Measurements from ENCODE around the gene RPAP2. TPM values are rescaled to one million over a fixed set of nuclear protein-coding genes. Genes with fewer than 3 reads are reported as not detected.

The RPAP2 gene
- total RNA-seq, 4 donors from 2014 or later = 3.2 to 37.8 (median 11.7) TPM

- intact Hi-C loops (cut with DNase I; ENCODE audit: low total_unique reads) = no loop called here
- Histone ChIP-seq H3K4me1 (no peaks in the 10 kb centered on the region), H3K27me3 (no peaks in the 10 kb centered on the region), H3K9me3 (no peaks in the 10 kb centered on the region), H3K27ac (no peak overlapping the region), H3K4me3 (no peak overlapping the region), H3K36me3 (no peaks in the 10 kb centered on the region)
- DNase-seq = no peak
- TF ChIP-seq POLR2A (IDR thresholded peaks at IDR 0.05) = no peak
- no peak for TF ChIP-seq EP300 (IDR thresholded peaks at IDR 0.05; ENCODE audit: low read depth)
- TF ChIP-seq POLR2AphosphoS5 (IDR thresholded peaks at IDR 0.05) = no peak
- TF ChIP-seq CTCF (IDR thresholded peaks at IDR 0.05) = no peak
- in situ Hi-C loops (cut with MboI; ENCODE audit: low pct_ligation_motif_present in 1 of 4, low pct_unique_long_range_greater_than_20kb in 1 of 4, low sequenced_read_pairs in 3 of 4) = no loop called here
- 77 to 95% methylated on average over 2 of the region's 2 CpGs for WGBS, 2 donors (ENCODE audit: low coverage in 1 of 2)
Measured at GRCh38 chr1:92445865-92446264, 147.0 kb downstream of the RPAP2 start.

GRCh38 chr1:92446546-92446945 lies 147.7 kb downstream of the RPAP2 start:
- intact Hi-C loops (cut with DNase I; ENCODE audit: low total_unique reads) (no loop called here), in situ Hi-C loops (cut with MboI; ENCODE audit: low pct_ligation_motif_present in 1 of 4, low pct_unique_long_range_greater_than_20kb in 1 of 4, low sequenced_read_pairs in 3 of 4) (no loop called here)
- TF ChIP-seq POLR2A (IDR thresholded peaks at IDR 0.05) (no peak), CTCF (IDR thresholded peaks at IDR 0.05) (no peak), POLR2AphosphoS5 (IDR thresholded peaks at IDR 0.05) (no peak), EP300 (IDR thresholded peaks at IDR 0.05; ENCODE audit: low read depth) (no peak)
- WGBS, 2 donors (ENCODE audit: low coverage in 1 of 2) = 53 to 56% methylated on average over 2 of the region's 2 CpGs
- Histone ChIP-seq H3K27me3 (no peaks in the 10 kb centered on the region), H3K4me3 (no peak overlapping the region), H3K9me3 (no peaks in the 10 kb centered on the region), H3K4me1 (no peaks in the 10 kb centered on the region), H3K36me3 (no peaks in the 10 kb centered on the region), H3K27ac (no peak overlapping the region)
- no peak for DNase-seq

GRCh38 chr1:92447033-92447681 lies 148.3 kb downstream of the RPAP2 start:
- no peak for DNase-seq
- H3K27ac ChIP-seq = no peak overlapping the region
- no peaks in the 10 kb centered on the region for H3K36me3 ChIP-seq
- no peak overlapping the region for H3K4me3 ChIP-seq
- in situ Hi-C loops (cut with MboI; ENCODE audit: low pct_ligation_motif_present in 1 of 4, low pct_unique_long_range_greater_than_20kb in 1 of 4, low sequenced_read_pairs in 3 of 4) = no loop called here
- TF ChIP-seq POLR2AphosphoS5 (IDR thresholded peaks at IDR 0.05) = no peak
- no peak for TF ChIP-seq CTCF (IDR thresholded peaks at IDR 0.05)
- no peak for TF ChIP-seq POLR2A (IDR thresholded peaks at IDR 0.05)
- no peak for TF ChIP-seq EP300 (IDR thresholded peaks at IDR 0.05; ENCODE audit: low read depth)
- H3K4me1 ChIP-seq = no peaks in the 10 kb centered on the region
- WGBS, 2 donors (ENCODE audit: low coverage in 1 of 2) = 33 to 57% methylated on average over 1 to 3 of the region's 3 CpGs
- no peaks in the 10 kb centered on the region for H3K27me3 ChIP-seq
- intact Hi-C loops (cut with DNase I; ENCODE audit: low total_unique reads) = no loop called here
- H3K9me3 ChIP-seq = no peaks in the 10 kb centered on the region

GRCh38 chr1:92447976-92448375 lies 149.1 kb downstream of the RPAP2 start:
- Histone ChIP-seq H3K27me3 (no peaks in the 10 kb centered on the region), H3K4me3 (no peak overlapping the region), H3K9me3 (no peaks in the 10 kb centered on the region), H3K27ac (no peak overlapping the region), H3K36me3 (no peaks in the 10 kb centered on the region), H3K4me1 (no peaks in the 10 kb centered on the region)
- intact Hi-C loops (cut with DNase I; ENCODE audit: low total_unique reads) = no loop called here
- no peak for DNase-seq
- in situ Hi-C loops (cut with MboI; ENCODE audit: low pct_ligation_motif_present in 1 of 4, low pct_unique_long_range_greater_than_20kb in 1 of 4, low sequenced_read_pairs in 3 of 4) = no loop called here
- TF ChIP-seq POLR2AphosphoS5 (IDR thresholded peaks at IDR 0.05) (no peak), CTCF (IDR thresholded peaks at IDR 0.05) (no peak), EP300 (IDR thresholded peaks at IDR 0.05; ENCODE audit: low read depth) (no peak), POLR2A (IDR thresholded peaks at IDR 0.05) (no peak)
- 100% methylated on average over 1 to 2 of the region's 2 CpGs for WGBS, 2 donors (ENCODE audit: low coverage in 1 of 2)

Small RNAs within 50 kb of the gene (small RNA-seq; reads per million reads assigned to genes)
- gene RN7SL824P = 0 reads per million in 4 donors

Other genes with a start within 250 kb of the RPAP2 start
- not detected for gene SETSIP, start 223.6 kb upstream of the RPAP2 start, total RNA-seq
- 1 to 10 TPM; 1.4 to 6.7 (median 6.4) TPM for gene BTBD8, start 218.7 kb upstream of the RPAP2 start, total RNA-seq
- not detected for gene C1orf146, start 81.1 kb upstream of the RPAP2 start, total RNA-seq
- gene GLMN, start 72 bp upstream of the RPAP2 start, total RNA-seq = 1 to 10 TPM; 2.4 to 8.7 (median 4.1) TPM
- 10 to 100 TPM in 1 of 4 donors, 1 to 10 TPM in 3; 4.5 to 15.7 (median 9.2) TPM for gene GFI1, start 187.9 kb downstream of the RPAP2 start, total RNA-seq

All from transverse colon (tissue), 4 donors.